HepG2 (cell line): ENCODE measurements around the gene IGDCC3. TPM values are rescaled to one million over a fixed set of nuclear protein-coding genes. Genes with fewer than 3 reads are reported as not detected.

Experiments used
- AHR ChIP-seq: IDR thresholded peaks from 2 replicates; pipeline ENCODE4 v1.6.1; 2018; ENCODE audit warnings: missing genetic modification reagents, missing compliant biosample characterization
- CENPT ChIP-seq: sonication (generic); formaldehyde crosslinking; IDR thresholded peaks from 2 replicates; pipeline ENCODE4 v1.8.0; 2022; ENCODE audit warnings: low read depth, mild to moderate bottlenecking, moderate library complexity, missing genetic modification reagents
- CTCF ChIP-seq: sonication (generic); formaldehyde crosslinking; IDR thresholded peaks from 2 replicates; pipeline ENCODE4 v1.5.0; 2020; ENCODE audit warnings: mild to moderate bottlenecking, missing genetic modification reagents, moderate library complexity
- DR1 ChIP-seq: sonication (generic); formaldehyde crosslinking; IDR thresholded peaks from 2 replicates; pipeline ENCODE4 v1.8.0; 2021; ENCODE audit warnings: mild to moderate bottlenecking, missing genetic modification reagents, inconsistent platforms
- FOXM1 ChIP-seq: sonication (generic); formaldehyde crosslinking; IDR thresholded peaks from 2 replicates; pipeline ENCODE4 v1.5.0; 2020; ENCODE audit warnings: missing genetic modification reagents
- FOXO1 ChIP-seq: sonication (generic); formaldehyde crosslinking; IDR thresholded peaks from 2 replicates; pipeline ENCODE4 v1.4.0; 2020; ENCODE audit warnings: missing genetic modification reagents
- ISX ChIP-seq: sonication (generic); formaldehyde crosslinking; conservative IDR thresholded peaks from 2 replicates; pipeline ENCODE4 v1.5.0; 2020; ENCODE audit warnings: missing genetic modification reagents
- KLF9 ChIP-seq: IDR thresholded peaks from 2 replicates; pipeline ENCODE4 v1.6.1; 2016; ENCODE audit warnings: low read depth
- NCOA5 ChIP-seq: sonication (generic); formaldehyde crosslinking; IDR thresholded peaks from 2 replicates; pipeline ENCODE4 v1.4.0; 2020; ENCODE audit warnings: missing genetic modification reagents
- PITX1 ChIP-seq: sonication (generic); formaldehyde crosslinking; IDR thresholded peaks from 2 replicates; pipeline ENCODE4 v1.5.1; 2020; ENCODE audit warnings: mild to moderate bottlenecking, missing genetic modification reagents
- PLRG1 ChIP-seq: fragments of 450-650 bp; conservative IDR thresholded peaks from 2 replicates; pipeline ENCODE4 v1.6.1; 2016
- PRDM4 ChIP-seq: sonication (generic); formaldehyde crosslinking; IDR thresholded peaks from 2 replicates; pipeline ENCODE4 v1.9.0; 2021; ENCODE audit warnings: missing genetic modification reagents, borderline replicate concordance
- RELA ChIP-seq: sonication (generic); formaldehyde crosslinking; IDR thresholded peaks from 2 replicates; pipeline ENCODE4 v1.4.0; 2020; ENCODE audit warnings: missing genetic modification reagents
- SOX6 ChIP-seq, 2 experiments: fragments of 450-650 bp in 1 of 2; sonication (generic) in 1 of 2; formaldehyde crosslinking in 1 of 2; IDR thresholded peaks; 2 replicates each; pipeline versions ENCODE4 v1.4.0 to v1.6.1; 2017 to 2020; ENCODE audit warnings: antibody characterized with exemption in 1 of 2, mild to moderate bottlenecking in 1 of 2, missing genetic modification reagents in 1 of 2
- TP53 ChIP-seq: sonication (generic); formaldehyde crosslinking; conservative IDR thresholded peaks from 2 replicates; pipeline ENCODE4 v1.4.0; 2020; ENCODE audit warnings: missing genetic modification reagents
- ZBTB34 ChIP-seq: sonication (generic); formaldehyde crosslinking; IDR thresholded peaks from 2 replicates; pipeline ENCODE4 v1.8.0; 2022; ENCODE audit warnings: mild to moderate bottlenecking, missing genetic modification reagents
- ZFP82 ChIP-seq: sonication (generic); formaldehyde crosslinking; IDR thresholded peaks from 2 replicates; pipeline ENCODE4 v1.5.1; 2020; ENCODE audit warnings: mild to moderate bottlenecking, missing genetic modification reagents, borderline replicate concordance
- ZNF160 ChIP-seq: sonication (generic); formaldehyde crosslinking; IDR thresholded peaks from 2 replicates; pipeline ENCODE4 v1.8.0; 2022; ENCODE audit warnings: mild to moderate bottlenecking, inconsistent platforms, missing genetic modification reagents
- ZNF18 ChIP-seq: sonication (generic); formaldehyde crosslinking; IDR thresholded peaks from 2 replicates; pipeline ENCODE4 v1.8.0; 2022; ENCODE audit warnings: mild to moderate bottlenecking, missing genetic modification reagents; ENCODE audit not compliant: insufficient replicate concordance
- ZNF251 ChIP-seq: sonication (generic); formaldehyde crosslinking; IDR thresholded peaks from 2 replicates; pipeline ENCODE4 v1.9.0; 2021; ENCODE audit warnings: mild to moderate bottlenecking, missing genetic modification reagents
- ZNF383 ChIP-seq: sonication (generic); formaldehyde crosslinking; IDR thresholded peaks from 2 replicates; pipeline ENCODE4 v1.4.0; 2020; ENCODE audit warnings: missing genetic modification reagents, mild to moderate bottlenecking, borderline replicate concordance
- ZNF737 ChIP-seq: sonication (generic); formaldehyde crosslinking; IDR thresholded peaks from 2 replicates; pipeline ENCODE4 v1.5.0; 2020; ENCODE audit warnings: missing genetic modification reagents, mild to moderate bottlenecking, borderline replicate concordance
- ZNF839 ChIP-seq: sonication (generic); formaldehyde crosslinking; IDR thresholded peaks from 2 replicates; pipeline ENCODE4 v1.4.0; 2020; ENCODE audit warnings: missing genetic modification reagents, mild to moderate bottlenecking, borderline replicate concordance
- polyA plus RNA-seq, 8 experiments: library from polyadenylated mRNA; depleted of rRNA in 3 of 8; stranded (reverse) in 7 of 8; unstranded in 1 of 8; fragments of >200 nt; fragmentation: Illumina TruSeq in 4 of 8; extraction: Trizol in 4 of 8; gene quantifications; 2 replicates each; pipeline versions ENCODE4 v1.2.1 to v1.2.3, GENCODE V29; 2011 to 2016; ENCODE audit warnings: low read depth in 4 of 8, missing spikeins in 1 of 8, mixed read lengths in 1 of 8; ENCODE audit not compliant: insufficient read depth in 1 of 8
- total RNA-seq, 5 experiments: library from RNA; depleted of rRNA; stranded (reverse); fragments of >200 nt; fragmentation: Illumina TruSeq; extraction: Trizol; gene quantifications; 2 replicates each; pipeline ENCODE4 v1.2.3, GENCODE V29; 2016; ENCODE audit warnings: low read depth in 1 of 5

Gene IGDCC3
- total and polyA plus RNA-seq, 2 of the 13 experiments (the other 11 are each of a cell fraction or from before 2014, with no cell fraction given) = 30.1 to 51.8 TPM

GRCh38 chr15:65304381-65305149 lies 73.2 kb downstream of the IGDCC3 start, which contains the start of gene RNU5B-1 (continued):
- TF ChIP-seq ZNF737 (no peak; the same call in 1 of the 2 replicates), KLF9 (CRISPR knock-in tag) (peak; percentile 96), PITX1 (CRISPR knock-in tag) (peak; percentile 53; the same call in 1 of the 2 replicates), ZFP82 (CRISPR knock-in tag) (peak; percentile 86; the same call in 1 of the 2 replicates), PRDM4 (CRISPR knock-in tag) (no peak), RELA (CRISPR knock-in tag) (no peak), PLRG1 (no peak), ZNF18 (no peak), CENPT (CRISPR knock-in tag) (no peak), ZNF160 (CRISPR knock-in tag) (peak; percentile 60; the same call in 1 of the 2 replicates), FOXM1 (CRISPR knock-in tag) (no peak), AHR (no peak; the same call in 1 of the 2 replicates), NCOA5 (CRISPR knock-in tag) (no peak), ZNF251 (CRISPR knock-in tag) (no peak), TP53 (CRISPR knock-in tag) (no peak; the same call in 1 of the 2 replicates), CTCF (CRISPR knock-in tag) (peak; percentile 78), ZNF383 (peak; percentile 93; the same call in 1 of the 2 replicates), DR1 (CRISPR knock-in tag) (no peak), SOX6 (IDR thresholded peaks at IDR 0.05) (no peak), SOX6 (CRISPR knock-in tag; IDR thresholded peaks at IDR 0.05) (peak; percentile 58), ZBTB34 (no peak), ISX (CRISPR knock-in tag) (no peak), ZNF839 (no peak), FOXO1 (no peak)
